ENCODE results near the gene SYNGR3.
A peak's percentile ranks its signal among the peaks of the same experiment; 100 is the strongest.

The SYNGR3 gene

GRCh38 chr16:2037115-2037514 lies 47.3 kb downstream of the SYNGR3 start:
- H3K4me3 ChIP-seq (ENCODE audit: control insufficient read depth, low read depth, low read length), result no peak overlapping the region
- no peak for TF ChIP-seq CTCF (conservative IDR thresholded peaks at IDR 0.05; ENCODE audit: control insufficient read depth, insufficient read depth, low read depth, low read length)
- DNase-seq (ENCODE audit: low read depth), result no peak

- no peak overlapping the region for H3K4me3 ChIP-seq (ENCODE audit: control insufficient read depth, low read depth, low read length)
- no peak for DNase-seq (ENCODE audit: low read depth)
- TF ChIP-seq CTCF (conservative IDR thresholded peaks at IDR 0.05; ENCODE audit: control insufficient read depth, insufficient read depth, low read depth, low read length), result no peak
These were observed 48.0 kb downstream of the SYNGR3 start for GRCh38 chr16:2037647-2038381.

GRCh38 chr16:2038382-2039231 lies 48.8 kb downstream of the SYNGR3 start:
- H3K4me3 ChIP-seq (ENCODE audit: control insufficient read depth, low read depth, low read length), result no peak overlapping the region
- no peak for DNase-seq (ENCODE audit: low read depth)
- TF ChIP-seq CTCF (conservative IDR thresholded peaks at IDR 0.05; ENCODE audit: control insufficient read depth, insufficient read depth, low read depth, low read length), result no peak

- TF ChIP-seq CTCF (conservative IDR thresholded peaks at IDR 0.05; ENCODE audit: control insufficient read depth, insufficient read depth, low read depth, low read length), result no peak
These were observed 49.7 kb downstream of the SYNGR3 start for GRCh38 chr16:2039274-2040031.

GRCh38 chr16:2040041-2040786 lies 50.4 kb downstream of the SYNGR3 start:
- TF ChIP-seq CTCF (conservative IDR thresholded peaks at IDR 0.05; ENCODE audit: control insufficient read depth, insufficient read depth, low read depth, low read length), result no peak
- no peak for DNase-seq (ENCODE audit: low read depth)
- H3K4me3 ChIP-seq (ENCODE audit: control insufficient read depth, low read depth, low read length), result no peak overlapping the region

More at GRCh38 chr16:2039274-2040031, 49.7 kb downstream of the SYNGR3 start:
- DNase-seq (ENCODE audit: low read depth), result peak; percentile 58
- H3K4me3 ChIP-seq (ENCODE audit: control insufficient read depth, low read depth, low read length), result no peak overlapping the region

All from fibroblast of mammary gland (primary cell).